IPS-20b (cell line): Measurements from ENCODE around the gene RAPGEF6.

Source experiments
- H3K27ac ChIP-seq: one replicate; pipeline ENCODE4 v1.5.1; 2013; ENCODE audit warnings: low read length
- H3K27me3 ChIP-seq: 2 replicates; pipeline ENCODE4 v1.6.1; 2013; ENCODE audit warnings: mild to moderate bottlenecking, low read length, inconsistent platforms; ENCODE audit not compliant: insufficient read depth
- H3K36me3 ChIP-seq: 2 replicates; pipeline ENCODE4 v1.6.1; 2013; ENCODE audit warnings: low read depth, mild to moderate bottlenecking, inconsistent platforms, low read length, moderate library complexity; ENCODE audit not compliant: insufficient read depth
- H3K4me1 ChIP-seq: 2 replicates; pipeline ENCODE4 v1.6.1; 2013; ENCODE audit warnings: mild to moderate bottlenecking, control low read depth, inconsistent platforms, low read length, moderate library complexity; ENCODE audit not compliant: insufficient read depth
- H3K4me3 ChIP-seq: 2 replicates; pipeline ENCODE4 v1.5.1; 2013; ENCODE audit warnings: mild to moderate bottlenecking, low read length, inconsistent platforms
- H3K9ac ChIP-seq: 2 replicates; pipeline ENCODE4 v1.6.1; 2013; ENCODE audit warnings: low read depth, mild to moderate bottlenecking, inconsistent platforms, low read length, moderate library complexity
- H3K9me3 ChIP-seq: 2 replicates; pipeline ENCODE4 v1.6.1; 2013; ENCODE audit warnings: mild to moderate bottlenecking, low read depth, low read length, inconsistent platforms; ENCODE audit not compliant: insufficient read depth

Gene RAPGEF6

GRCh38 chr5:131671409-131671808, 36.4 kb upstream of the RAPGEF6 start:
- H3K9me3 ChIP-seq, result no peaks in the 10 kb centered on the region
- no peak overlapping the region for H3K27ac ChIP-seq
- no peaks in the 10 kb centered on the region for H3K27me3 ChIP-seq
- no peak overlapping the region for H3K4me3 ChIP-seq
- H3K36me3 ChIP-seq, result peaks cover 18% of the 10 kb centered on the region
- H3K9ac ChIP-seq, result no peak overlapping the region
- H3K4me1 ChIP-seq, result no peaks in the 10 kb centered on the region; the same call in 1 of the 2 replicates

GRCh38 chr5:131664929-131665328, 29.9 kb upstream of the RAPGEF6 start:
- peaks cover 22% of the 10 kb centered on the region for H3K36me3 ChIP-seq

GRCh38 chr5:131661933-131662332, 26.9 kb upstream of the RAPGEF6 start:
- peaks cover 12% of the 10 kb centered on the region; the same call in 1 of the 2 replicates for H3K36me3 ChIP-seq
- H3K27ac ChIP-seq, result no peak overlapping the region

More at GRCh38 chr5:131664929-131665328, 29.9 kb upstream of the RAPGEF6 start:
- Histone ChIP-seq H3K4me3 (no peak overlapping the region), H3K9ac (no peak overlapping the region), H3K27me3 (no peaks in the 10 kb centered on the region), H3K4me1 (no peaks in the 10 kb centered on the region), H3K9me3 (no peaks in the 10 kb centered on the region; the same call in 1 of the 2 replicates), H3K27ac (no peak overlapping the region)

GRCh38 chr5:131659841-131660240, 24.8 kb upstream of the RAPGEF6 start:
- Histone ChIP-seq H3K36me3 (peaks cover 12% of the 10 kb centered on the region; the same call in 1 of the 2 replicates), H3K9me3 (no peaks in the 10 kb centered on the region; the same call in 1 of the 2 replicates), H3K27ac (no peak overlapping the region), H3K9ac (no peak overlapping the region), H3K27me3 (no peaks in the 10 kb centered on the region), H3K4me3 (no peak overlapping the region), H3K4me1 (no peaks in the 10 kb centered on the region)

More at GRCh38 chr5:131661933-131662332, 26.9 kb upstream of the RAPGEF6 start:
- H3K4me1 ChIP-seq, result no peaks in the 10 kb centered on the region
- no peak overlapping the region for H3K4me3 ChIP-seq
- no peaks in the 10 kb centered on the region for H3K27me3 ChIP-seq
- H3K9me3 ChIP-seq, result no peaks in the 10 kb centered on the region; the same call in 1 of the 2 replicates
- H3K9ac ChIP-seq, result no peak overlapping the region

- H3K9me3 ChIP-seq, result no peaks in the 10 kb centered on the region; the same call in 1 of the 2 replicates
- peaks cover 12% of the 10 kb centered on the region; the same call in 1 of the 2 replicates for H3K36me3 ChIP-seq
- H3K4me1 ChIP-seq, result no peaks in the 10 kb centered on the region
These were observed 24.3 kb upstream of the RAPGEF6 start for GRCh38 chr5:131659290-131659689.

GRCh38 chr5:131654776-131655175, 19.7 kb upstream of the RAPGEF6 start:
- H3K4me3 ChIP-seq, result no peak overlapping the region
- no peaks in the 10 kb centered on the region for H3K9me3 ChIP-seq
- no peaks in the 10 kb centered on the region for H3K27me3 ChIP-seq
- H3K36me3 ChIP-seq, result peaks cover 20% of the 10 kb centered on the region
- no peak overlapping the region for H3K27ac ChIP-seq
- no peak overlapping the region for H3K9ac ChIP-seq
- H3K4me1 ChIP-seq, result no peaks in the 10 kb centered on the region

More at GRCh38 chr5:131659290-131659689, 24.3 kb upstream of the RAPGEF6 start:
- no peak overlapping the region for H3K9ac ChIP-seq
- H3K27ac ChIP-seq, result no peak overlapping the region
- H3K4me3 ChIP-seq, result no peak overlapping the region
- H3K27me3 ChIP-seq, result no peaks in the 10 kb centered on the region

GRCh38 chr5:131654309-131654708, 19.3 kb upstream of the RAPGEF6 start:
- no peak overlapping the region for H3K4me3 ChIP-seq
- H3K4me1 ChIP-seq, result no peaks in the 10 kb centered on the region
- no peaks in the 10 kb centered on the region for H3K9me3 ChIP-seq
- peaks cover 19% of the 10 kb centered on the region for H3K36me3 ChIP-seq
- H3K27ac ChIP-seq, result no peak overlapping the region
- no peak overlapping the region for H3K9ac ChIP-seq
- H3K27me3 ChIP-seq, result no peaks in the 10 kb centered on the region

GRCh38 chr5:131649161-131649560, 14.1 kb upstream of the RAPGEF6 start:
- Histone ChIP-seq H3K9me3 (no peaks in the 10 kb centered on the region), H3K9ac (no peak overlapping the region), H3K27ac (no peak overlapping the region), H3K36me3 (peaks cover 35% of the 10 kb centered on the region), H3K4me3 (no peak overlapping the region), H3K4me1 (no peaks in the 10 kb centered on the region), H3K27me3 (no peaks in the 10 kb centered on the region)

- Histone ChIP-seq H3K4me1 (no peaks in the 10 kb centered on the region), H3K27ac (no peak overlapping the region), H3K9ac (no peak overlapping the region), H3K27me3 (no peaks in the 10 kb centered on the region), H3K36me3 (peaks cover 35% of the 10 kb centered on the region), H3K9me3 (no peaks in the 10 kb centered on the region), H3K4me3 (no peak overlapping the region)
These were observed 12.2 kb upstream of the RAPGEF6 start for GRCh38 chr5:131647048-131647769.

- H3K27ac ChIP-seq, result no peak overlapping the region
- no peaks in the 10 kb centered on the region for H3K4me1 ChIP-seq
- H3K4me3 ChIP-seq, result no peak overlapping the region
- peaks cover 16% of the 10 kb centered on the region; the same call in 1 of the 2 replicates for H3K36me3 ChIP-seq
- no peaks in the 10 kb centered on the region for H3K9me3 ChIP-seq
- H3K27me3 ChIP-seq, result no peaks in the 10 kb centered on the region
- H3K9ac ChIP-seq, result no peak overlapping the region
These were observed 9.8 kb upstream of the RAPGEF6 start for GRCh38 chr5:131644822-131645221.

GRCh38 chr5:131644370-131644769, 9.3 kb upstream of the RAPGEF6 start:
- Histone ChIP-seq H3K4me1 (no peaks in the 10 kb centered on the region), H3K27ac (no peak overlapping the region), H3K27me3 (no peaks in the 10 kb centered on the region), H3K36me3 (peaks cover 16% of the 10 kb centered on the region; the same call in 1 of the 2 replicates), H3K9me3 (no peaks in the 10 kb centered on the region), H3K9ac (no peak overlapping the region), H3K4me3 (no peak overlapping the region)

- Histone ChIP-seq H3K27me3 (no peaks in the 10 kb centered on the region), H3K4me1 (no peaks in the 10 kb centered on the region), H3K9ac (no peak overlapping the region), H3K27ac (no peak overlapping the region), H3K4me3 (no peak overlapping the region), H3K36me3 (peaks cover 10% of the 10 kb centered on the region; the same call in 1 of the 2 replicates), H3K9me3 (no peaks in the 10 kb centered on the region)
These were observed 6.5 kb upstream of the RAPGEF6 start for GRCh38 chr5:131641494-131641893.
